Raji (cell line): ENCODE measurements around the gene STAB2.

ENCODE experiments used
- POLR2A ChIP-seq: IDR thresholded peaks from 2 replicates; pipeline ENCODE4 v1.6.1; 2011; ENCODE audit warnings: low read depth, low read length, control low read depth; ENCODE audit not compliant: insufficient read depth

The STAB2 gene

GRCh38 chr12:103586791-103587370, at the start of gene STAB2:
TSS of gene STAB2 (plus strand) at chr12:103587273. CDS start at chr12:103587477, 204 bp downstream.
- no peak for TF ChIP-seq POLR2A

- TF ChIP-seq POLR2A: no peak
Measured at GRCh38 chr12:103538397-103538796, 48.7 kb upstream of the STAB2 start.

- no peak for TF ChIP-seq POLR2A
Measured at GRCh38 chr12:103540319-103540718, 46.8 kb upstream of the STAB2 start.

GRCh38 chr12:103542078-103542477, 45.0 kb upstream of the STAB2 start:
- no peak for TF ChIP-seq POLR2A

- TF ChIP-seq POLR2A: no peak
Measured at GRCh38 chr12:103546959-103547358, 40.1 kb upstream of the STAB2 start.

GRCh38 chr12:103547376-103547775, 39.7 kb upstream of the STAB2 start:
- TF ChIP-seq POLR2A: no peak

- no peak for TF ChIP-seq POLR2A
Measured at GRCh38 chr12:103547929-103548328, 39.1 kb upstream of the STAB2 start.

- TF ChIP-seq POLR2A: no peak
Measured at GRCh38 chr12:103548622-103549601, 38.2 kb upstream of the STAB2 start.

GRCh38 chr12:103556890-103557627, 30.0 kb upstream of the STAB2 start:
- no peak for TF ChIP-seq POLR2A

GRCh38 chr12:103557628-103558010, 29.5 kb upstream of the STAB2 start:
- TF ChIP-seq POLR2A: no peak

GRCh38 chr12:103558879-103559278, 28.2 kb upstream of the STAB2 start:
- no peak for TF ChIP-seq POLR2A

GRCh38 chr12:103560604-103561101, 26.4 kb upstream of the STAB2 start:
- TF ChIP-seq POLR2A: no peak

- TF ChIP-seq POLR2A: no peak
Measured at GRCh38 chr12:103561174-103561573, 25.9 kb upstream of the STAB2 start.

- TF ChIP-seq POLR2A: no peak
Measured at GRCh38 chr12:103566398-103566797, 20.7 kb upstream of the STAB2 start.

GRCh38 chr12:103569278-103569677, 17.8 kb upstream of the STAB2 start:
- TF ChIP-seq POLR2A: no peak
